CD4-positive, alpha-beta T cell treated with Interferon alpha-2 for 1 hour (primary cell): Measurements from ENCODE around the gene FNDC3A.
"Not testable (repeated sequence)": the region's sequence is repeated elsewhere in the genome, so short reads cannot be mapped to it uniquely, and the experiment has no call there.

Source experiments
- DNase-seq, 2 donors: peaks; one replicate each; pipeline ENCODE4 v3.0.0-alpha.2; 2020 to 2022

Gene FNDC3A

DNA sequence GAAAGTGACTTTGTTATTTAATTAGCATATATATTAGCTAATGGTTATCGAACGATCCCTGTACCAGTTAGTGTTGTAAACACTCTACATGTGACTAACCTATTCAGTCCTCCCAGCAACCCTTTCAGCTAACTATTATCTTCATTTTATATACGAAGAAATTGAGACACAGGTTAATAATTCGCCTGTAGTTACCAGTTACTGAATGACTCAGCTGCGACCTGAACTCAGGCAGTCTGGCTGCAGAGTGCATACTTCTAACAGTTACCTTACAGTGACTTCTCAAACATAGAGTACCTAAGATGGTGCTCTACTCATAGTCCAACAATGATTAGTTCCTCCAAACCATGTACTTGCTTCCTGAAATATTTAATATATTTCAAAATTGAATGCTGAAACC is 117.7 kb downstream of the FNDC3A start:
- no peak for DNase-seq

DNA sequence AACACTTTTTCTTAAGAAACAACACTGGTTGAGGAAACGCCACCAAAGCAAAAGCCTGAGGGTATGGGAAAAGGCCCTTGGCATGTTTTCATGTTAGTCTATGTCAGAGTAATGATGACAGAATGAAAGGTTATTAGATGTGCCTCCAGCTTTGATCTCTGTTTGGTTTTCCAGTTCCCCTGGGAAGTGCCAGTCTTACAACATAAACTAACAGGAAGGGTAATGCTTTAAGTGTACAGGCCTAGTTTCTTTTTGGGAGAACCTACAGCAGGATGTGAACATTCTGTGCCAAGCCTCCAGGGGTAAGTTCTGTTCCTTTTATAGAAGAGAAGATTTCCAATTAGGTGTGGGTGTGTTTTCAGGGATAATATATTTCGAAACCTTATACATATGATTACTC is 121.7 kb downstream of the FNDC3A start:
- no peak for DNase-seq

DNA sequence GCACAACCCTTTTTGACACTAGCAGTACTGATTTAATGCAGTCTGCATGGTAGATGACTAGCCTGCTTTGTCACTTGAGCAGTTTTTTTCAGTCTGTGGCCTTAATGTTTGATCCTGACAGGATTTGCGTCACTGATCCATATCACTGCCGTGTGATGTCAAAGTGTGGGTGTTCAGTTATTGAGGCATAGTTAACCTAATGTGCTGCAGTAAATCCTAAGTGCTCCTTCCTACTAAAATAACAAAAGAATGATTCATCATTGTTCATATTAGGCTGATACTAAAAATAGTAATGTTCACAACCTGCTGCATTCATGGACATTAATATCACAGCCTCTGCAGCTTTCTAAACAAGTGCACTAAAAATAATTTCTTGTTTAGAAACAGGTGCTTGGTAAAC is 122.5 kb downstream of the FNDC3A start:
- DNase-seq = peak in 1 of 2 donors; percentile 4

GRCh38 chr13:49098771-49099512 is 123.2 kb downstream of the FNDC3A start:
- peak in 1 of 2 donors; percentile 19 for DNase-seq

DNA sequence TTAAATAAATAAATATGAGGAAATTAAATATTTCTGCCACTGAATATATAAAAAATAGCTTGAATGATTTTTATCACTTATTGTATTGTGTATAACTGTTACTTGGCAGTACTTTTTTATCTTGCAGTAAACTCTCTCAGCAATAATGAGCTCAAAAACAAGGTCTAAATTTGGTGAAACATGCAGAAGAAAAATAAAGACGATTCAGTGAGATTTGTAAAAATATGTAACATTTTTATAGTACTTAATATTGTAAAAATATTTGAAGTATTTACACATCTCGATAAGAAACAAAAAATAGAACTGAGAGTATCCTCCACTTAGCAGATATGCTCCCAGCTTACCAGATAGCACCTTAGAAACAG is 123.8 kb downstream of the FNDC3A start:
- DNase-seq = no peak

- no peak for DNase-seq
Observed at GRCh38 chr13:49100637-49101570, 125.2 kb downstream of the FNDC3A start.

- DNase-seq = no peak
Observed at GRCh38 chr13:49108196-49108595, 132.5 kb downstream of the FNDC3A start.

DNA sequence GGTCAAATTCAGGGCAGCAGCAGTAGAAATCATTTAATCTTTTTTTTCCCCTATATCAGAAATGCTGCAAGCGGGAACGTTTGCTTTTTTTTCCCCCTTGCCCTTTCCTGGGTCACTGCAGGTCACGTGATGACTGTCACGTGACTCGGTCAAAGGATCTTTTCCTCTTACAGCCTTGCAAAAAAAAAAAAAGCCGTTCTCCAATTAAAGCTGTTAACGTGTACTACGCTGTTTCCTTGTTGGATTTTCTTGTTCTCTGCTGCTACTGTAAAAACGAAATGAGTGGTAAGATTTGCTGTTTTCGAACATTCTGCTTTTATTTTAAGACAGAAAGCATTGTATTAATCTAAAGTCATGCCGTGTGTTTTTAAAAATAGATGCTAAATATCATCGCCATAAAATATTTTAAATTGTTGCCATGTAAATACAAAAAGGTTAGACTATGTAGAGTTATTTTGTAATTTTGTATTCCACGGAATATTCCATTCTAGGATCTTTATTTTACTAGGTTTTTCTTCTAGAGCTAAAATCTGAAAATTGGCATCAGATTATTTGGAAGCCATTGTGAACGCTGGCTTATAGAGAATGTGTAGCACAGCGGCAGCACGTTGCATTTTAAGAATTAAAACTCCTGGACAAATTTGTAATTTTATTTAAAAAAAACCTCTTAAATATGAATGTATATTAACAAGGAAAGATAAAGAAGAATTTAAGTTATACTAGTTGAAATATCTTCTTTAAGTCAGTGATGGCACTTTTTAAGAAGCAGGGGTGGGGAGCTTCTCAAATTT is 134.6 kb downstream of the FNDC3A start:
- DNase-seq = peak; percentile 76 to 82

DNA sequence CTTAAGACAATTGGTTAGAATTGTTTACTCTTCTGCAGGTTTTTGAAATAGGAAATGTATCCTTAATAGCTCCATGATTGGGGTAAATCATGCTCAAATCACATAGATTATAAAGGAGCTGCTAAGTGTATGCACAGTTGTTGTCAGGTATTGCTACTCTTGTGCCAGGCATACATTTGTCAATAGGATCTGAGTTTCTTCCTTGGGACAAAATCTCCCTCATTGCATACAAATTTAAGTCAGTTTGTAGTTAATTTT is 135.1 kb downstream of the FNDC3A start:
- DNase-seq = no peak

- no peak for DNase-seq
Observed at GRCh38 chr13:49112782-49113525, 137.2 kb downstream of the FNDC3A start.

- DNase-seq = peak in 1 of 2 donors; percentile 7
Observed at GRCh38 chr13:49113526-49114286, 138.0 kb downstream of the FNDC3A start.

DNA sequence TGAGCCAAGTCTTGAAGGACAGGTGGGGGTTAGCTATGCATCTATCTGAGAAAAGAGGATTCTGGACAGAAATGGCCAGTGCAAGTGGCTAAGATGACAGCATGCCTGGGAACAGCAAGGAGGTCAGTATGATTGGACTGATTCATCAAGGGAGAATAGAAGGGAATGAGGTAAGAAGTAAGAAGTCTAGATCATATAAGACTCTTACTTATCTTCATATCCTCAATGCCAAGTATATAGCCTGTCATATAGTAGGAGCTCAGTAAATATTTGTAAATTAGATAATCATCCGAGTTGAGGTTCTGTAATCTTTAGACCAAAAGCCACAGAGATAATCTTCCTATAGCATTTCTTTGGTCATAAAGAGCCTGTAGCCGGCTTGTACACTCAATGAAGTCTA is 141.2 kb downstream of the FNDC3A start:
- no peak for DNase-seq

- DNase-seq = not testable (repeated sequence)
Observed at GRCh38 chr13:49118455-49118854, 142.7 kb downstream of the FNDC3A start.

DNA sequence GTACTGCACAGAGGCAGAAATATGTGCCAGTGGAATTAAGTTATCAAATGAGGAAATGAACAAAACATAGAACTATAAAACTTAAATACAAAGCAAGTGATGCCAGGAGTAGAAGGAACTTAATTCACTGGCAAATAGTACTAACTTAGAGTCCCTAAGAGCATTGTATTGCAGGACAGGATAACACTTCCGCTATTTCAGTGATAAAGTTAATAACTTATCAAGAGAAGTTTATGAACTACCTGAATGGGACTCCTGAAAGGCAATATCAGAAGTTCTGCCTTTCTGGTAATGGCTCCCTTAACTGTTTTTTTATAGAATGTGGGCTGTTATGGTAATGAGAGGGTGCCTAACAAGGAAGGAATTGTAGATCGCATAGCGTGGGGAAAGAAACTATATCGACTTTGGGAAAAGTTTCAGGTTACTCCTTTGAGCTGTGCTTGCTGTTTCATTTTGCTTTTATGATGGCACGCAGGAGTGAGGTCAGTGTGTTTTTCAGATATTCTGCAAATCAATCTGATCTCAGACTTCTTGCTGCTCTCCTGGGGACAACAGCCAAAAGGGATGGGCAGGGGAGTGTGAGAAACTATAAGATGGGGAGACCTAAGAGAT is 149.1 kb downstream of the FNDC3A start:
- DNase-seq = no peak

- no peak for DNase-seq
Observed at GRCh38 chr13:49125964-49126524, 150.3 kb downstream of the FNDC3A start.

DNA sequence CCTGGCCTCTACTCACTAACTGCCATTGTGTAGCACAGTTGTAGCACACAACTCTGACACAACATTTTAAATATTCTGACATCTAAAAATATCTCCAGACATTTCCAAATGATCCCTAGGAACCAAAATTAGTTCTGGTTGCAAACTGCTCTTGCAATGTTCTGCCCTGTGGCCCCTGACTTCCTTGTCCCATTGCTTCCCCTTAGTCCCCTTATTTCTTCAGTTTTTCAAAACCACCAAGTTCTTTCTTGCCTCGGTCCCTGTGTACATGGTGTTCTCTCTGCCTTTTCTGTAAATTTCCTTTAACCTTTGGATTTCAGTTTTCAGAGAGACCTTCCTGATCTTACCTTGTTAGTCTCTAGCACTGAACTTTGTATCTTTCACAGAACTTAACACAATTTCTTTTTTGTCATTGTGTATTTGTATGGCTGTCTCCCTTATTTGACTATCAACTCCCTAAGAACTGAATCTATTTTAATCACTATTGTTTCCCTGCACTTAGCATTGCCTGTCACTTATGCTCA is 156.8 kb downstream of the FNDC3A start:
- no peak for DNase-seq

- no peak for DNase-seq
Observed at GRCh38 chr13:49134305-49134704, 158.6 kb downstream of the FNDC3A start.

DNA sequence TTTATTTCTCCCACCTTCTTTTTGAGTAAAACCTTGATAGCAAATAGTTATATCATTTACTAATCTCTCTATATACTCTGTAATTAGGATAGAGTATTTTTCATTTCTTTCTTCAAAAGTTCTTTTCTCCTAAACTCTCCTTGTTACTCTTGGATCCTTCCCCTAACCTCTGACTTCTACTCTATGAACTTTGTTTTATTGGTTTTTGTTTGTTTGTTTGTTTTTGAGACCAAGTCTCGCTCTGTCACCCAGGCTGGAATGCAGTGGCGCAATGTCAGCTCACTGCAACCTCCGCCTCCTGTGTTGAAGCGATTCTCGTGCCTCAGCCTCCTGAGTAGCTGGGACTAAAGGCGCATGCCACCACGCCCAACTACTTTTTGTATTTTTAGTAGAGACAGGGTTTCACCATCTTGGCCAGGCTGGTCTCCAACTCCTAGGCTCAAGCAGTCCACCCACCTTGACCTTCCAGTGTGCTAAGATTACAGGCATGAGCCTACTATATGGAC is 161.5 kb downstream of the FNDC3A start:
- DNase-seq = not testable (repeated sequence)

- DNase-seq = no peak
Observed at GRCh38 chr13:49140910-49141611, 165.3 kb downstream of the FNDC3A start.

GRCh38 chr13:49146950-49147355 is 171.2 kb downstream of the FNDC3A start:
- peak; percentile 35 to 77 for DNase-seq
